Measurements from ENCODE around the gene MYO10. TPM values are rescaled to one million over a fixed set of nuclear protein-coding genes. Genes with fewer than 3 reads are reported as not detected.
"Not testable (repeated sequence)": the region's sequence is repeated elsewhere in the genome, so short reads cannot be mapped to it uniquely, and the experiment has no call there.

The MYO10 gene
- total RNA-seq = 21.2 TPM
- long read RNA-seq, partial matches to known transcripts = 24 of 31 reads
- long read RNA-seq, other reads (novel, unspliced or antisense) = 5 of 31 reads

- DNase-seq (ENCODE audit: low spot score) = peak; percentile 97
Measured at GRCh38 chr5:16936150-16936988, at the start of gene MYO10. MYO10 (minus strand) TSS chr5:16936288; CDS start chr5:16935808, 480 bp downstream.

DNA sequence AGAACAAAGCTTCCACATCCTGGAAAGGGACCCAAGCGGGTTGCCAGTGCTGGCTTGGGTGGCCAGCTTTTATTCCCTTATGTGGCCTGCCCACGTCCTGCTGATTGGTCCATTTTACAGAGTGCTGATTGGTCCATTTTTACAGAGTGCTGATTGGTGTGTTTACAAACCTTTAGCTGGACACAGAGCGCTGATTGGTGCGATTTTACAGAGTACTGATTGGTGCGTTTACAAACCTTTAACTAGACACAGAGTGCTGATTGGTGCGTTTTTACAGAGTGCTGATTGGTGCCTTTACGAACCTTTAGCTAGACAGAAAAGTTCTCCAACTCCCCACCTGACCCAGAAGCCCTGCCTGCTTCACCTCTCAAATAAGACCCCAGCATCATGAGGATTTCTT is 49.2 kb upstream of the MYO10 start:
- DNase-seq (ENCODE audit: low spot score) = not testable (repeated sequence)

DNA sequence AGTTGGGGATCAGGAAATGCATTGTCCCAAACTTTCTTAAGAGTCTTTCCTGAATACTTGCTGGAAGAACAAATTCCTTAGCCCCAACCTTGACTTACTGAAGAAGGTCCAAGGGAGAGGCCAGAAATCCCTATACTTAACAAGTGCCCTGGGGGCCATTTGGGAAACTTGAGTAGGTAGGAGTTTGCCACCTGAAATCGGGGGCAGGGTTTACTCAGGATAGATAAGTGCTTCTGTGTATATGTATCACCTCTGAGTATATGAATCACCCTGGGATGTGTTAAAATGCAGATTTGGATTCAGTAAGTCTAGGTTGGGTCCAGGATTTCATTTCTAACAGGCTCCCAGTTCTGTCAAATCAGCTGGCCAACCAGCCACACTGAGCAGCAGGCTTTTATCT is 47.9 kb upstream of the MYO10 start:
- peak; percentile 2 for DNase-seq (ENCODE audit: low spot score)

DNA sequence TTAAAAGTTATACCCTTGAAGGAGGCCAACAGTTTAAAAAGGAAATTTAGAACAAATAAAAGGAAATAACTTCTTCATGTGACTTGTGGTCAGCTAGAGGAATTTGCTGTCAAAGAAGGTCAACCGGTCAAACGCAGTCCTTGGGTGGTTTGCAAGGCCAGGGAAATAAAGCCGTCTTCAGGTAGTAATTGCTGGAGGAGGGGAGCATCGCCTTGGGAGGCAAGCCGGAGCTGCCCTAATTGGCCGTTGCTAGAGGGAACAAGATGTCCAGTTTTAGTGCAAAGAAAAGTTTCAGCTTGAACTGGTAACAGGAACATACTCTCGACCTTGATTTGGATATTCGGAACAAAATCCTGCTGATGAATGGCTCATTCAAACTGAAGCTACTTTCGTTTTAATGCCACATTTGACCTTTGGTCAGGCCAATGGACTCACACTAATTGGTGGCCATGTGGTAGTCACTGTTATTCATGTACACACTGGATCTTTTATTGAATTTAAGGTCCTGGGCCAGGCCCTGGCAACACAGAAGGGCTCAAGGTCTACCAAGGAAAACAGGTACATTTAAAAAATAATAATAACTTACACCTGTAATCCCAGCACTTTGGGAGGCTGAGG is 47.0 kb upstream of the MYO10 start:
- DNase-seq (ENCODE audit: low spot score) = peak; percentile 24

DNA sequence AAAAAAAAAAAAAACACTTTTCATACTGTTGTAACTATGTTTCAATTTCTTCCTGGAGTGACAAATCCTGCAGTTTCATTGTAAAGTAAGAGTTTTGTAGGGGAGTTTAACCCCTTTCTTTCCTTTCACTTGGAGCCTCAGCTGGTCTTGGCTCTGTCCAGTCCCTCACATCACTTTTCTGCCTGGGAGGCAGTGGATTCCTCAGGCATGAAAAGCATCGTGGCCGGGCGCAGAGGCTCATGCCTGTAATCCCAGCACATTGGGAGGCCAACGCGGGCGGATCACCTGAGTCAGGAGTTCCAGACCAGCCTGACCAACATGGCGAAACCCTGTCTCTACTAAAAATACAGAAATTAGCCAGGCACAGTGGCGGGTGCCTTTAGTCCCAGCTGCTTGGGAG is 45.6 kb upstream of the MYO10 start:
- peak; percentile 30 for DNase-seq (ENCODE audit: low spot score)

DNA sequence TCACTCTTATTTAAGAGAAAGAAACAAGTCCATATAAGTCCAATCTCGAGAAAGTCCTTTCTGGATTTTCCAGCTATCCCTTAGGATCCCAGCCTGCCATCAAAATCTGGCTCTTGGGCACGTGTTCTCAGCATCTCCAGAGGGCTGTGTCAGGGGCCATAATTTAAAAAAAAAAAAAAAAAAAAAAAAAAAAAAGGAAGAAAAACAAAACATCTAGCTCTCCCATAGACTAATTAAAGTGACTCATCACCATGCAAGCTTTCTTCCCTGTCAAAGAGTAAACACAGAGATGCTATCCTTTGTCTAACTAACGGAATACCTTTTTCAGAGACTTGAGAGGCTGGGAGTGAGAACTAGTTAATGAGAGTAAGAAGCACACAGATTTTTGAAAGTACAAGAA is 44.9 kb upstream of the MYO10 start:
- peak; percentile 1 for DNase-seq (ENCODE audit: low spot score)

DNA sequence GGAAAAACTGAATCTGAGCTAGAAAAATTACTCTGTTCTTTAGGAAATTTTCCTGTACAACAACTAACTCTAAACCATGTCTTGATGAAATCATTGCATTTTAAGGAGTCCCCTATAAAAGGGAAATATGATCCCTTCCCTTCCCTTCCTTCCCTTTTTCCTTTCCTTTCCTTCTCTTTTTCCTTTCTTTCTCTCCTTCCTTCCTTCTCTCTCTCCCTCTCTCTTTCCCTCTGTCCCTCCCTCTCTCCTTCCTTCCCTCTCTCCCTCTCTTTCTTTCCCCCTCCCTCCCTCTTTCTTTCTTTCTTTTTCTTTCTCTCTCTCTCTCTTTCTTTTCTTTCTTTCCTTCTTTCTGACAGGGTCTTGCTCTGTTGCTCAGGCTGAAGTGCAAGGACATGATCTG is 42.2 kb upstream of the MYO10 start:
- DNase-seq (ENCODE audit: low spot score) = no peak

DNA sequence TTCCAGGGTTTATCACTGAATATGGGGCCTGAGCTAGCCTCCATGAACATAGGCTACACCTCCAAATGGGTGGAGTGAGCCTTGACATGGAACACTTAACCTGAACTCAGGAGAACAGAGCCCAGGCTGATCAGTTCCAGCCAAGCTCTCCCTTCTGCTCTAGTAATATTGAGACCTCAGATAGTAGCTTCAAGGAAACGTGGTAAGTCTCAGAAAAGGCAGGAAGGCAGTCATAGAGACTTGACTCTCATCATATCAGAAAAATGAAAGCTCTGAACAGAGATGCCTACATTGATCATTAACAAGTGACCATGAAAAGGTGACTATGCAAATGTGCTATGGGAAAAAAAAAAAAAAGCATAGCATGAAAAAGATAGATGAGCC is 40.5 kb upstream of the MYO10 start:
- no peak for DNase-seq (ENCODE audit: low spot score)

DNA sequence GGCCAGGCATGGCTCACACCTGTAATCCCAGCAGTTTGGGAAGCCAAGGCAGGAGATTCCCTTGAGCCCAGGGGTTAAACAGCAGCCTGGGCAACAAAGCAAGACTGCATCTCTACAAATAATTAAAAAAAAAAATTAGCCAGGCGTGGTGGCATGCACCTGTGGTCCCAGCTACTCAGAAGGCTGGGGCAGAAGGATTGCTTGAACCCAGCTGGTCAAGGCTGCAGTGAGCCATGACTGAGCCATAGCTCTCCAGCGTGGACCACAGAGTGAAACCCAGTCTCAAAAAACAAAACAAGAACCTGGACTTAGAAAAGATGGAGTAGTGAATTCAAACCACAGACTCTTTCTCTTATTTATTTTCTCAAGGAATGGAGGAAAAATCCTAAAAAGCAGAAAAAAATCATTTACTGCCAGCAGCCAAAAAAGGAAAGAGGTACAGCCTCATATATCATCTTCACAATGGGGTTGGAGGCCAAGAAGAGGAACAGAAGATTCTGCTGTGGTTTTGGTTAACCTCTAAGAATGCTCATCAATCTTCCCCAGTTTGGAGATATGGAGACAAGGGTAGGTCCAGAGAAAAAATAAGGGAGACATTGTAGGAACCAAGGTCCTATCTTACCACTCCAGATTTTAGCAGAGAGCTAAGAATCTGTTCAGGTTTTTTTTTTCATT is 40.0 kb upstream of the MYO10 start:
- DNase-seq (ENCODE audit: low spot score) = peak; percentile 16

- no peak for DNase-seq (ENCODE audit: low spot score)
Measured at GRCh38 chr5:16974981-16975380, 38.9 kb upstream of the MYO10 start.

DNA sequence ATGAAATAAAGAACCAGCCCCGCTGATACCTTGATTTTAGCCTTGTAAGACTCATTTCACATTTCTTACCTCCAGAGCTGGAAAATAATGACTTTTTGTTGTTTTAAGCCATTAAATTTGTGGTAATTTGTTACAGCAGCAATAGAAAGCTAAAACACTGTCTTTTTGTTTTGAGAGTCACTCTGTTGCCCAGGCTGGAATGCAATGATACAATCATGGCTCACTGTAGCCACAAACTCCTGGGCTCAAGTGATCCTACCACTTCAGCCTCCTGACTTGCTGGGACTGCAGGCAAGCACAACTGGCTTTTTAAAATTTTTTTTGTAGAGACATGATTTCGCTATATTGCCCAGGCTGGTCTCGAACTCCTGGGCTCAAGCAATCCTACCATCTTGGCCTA is 34.7 kb upstream of the MYO10 start:
- no peak for DNase-seq (ENCODE audit: low spot score)

DNA sequence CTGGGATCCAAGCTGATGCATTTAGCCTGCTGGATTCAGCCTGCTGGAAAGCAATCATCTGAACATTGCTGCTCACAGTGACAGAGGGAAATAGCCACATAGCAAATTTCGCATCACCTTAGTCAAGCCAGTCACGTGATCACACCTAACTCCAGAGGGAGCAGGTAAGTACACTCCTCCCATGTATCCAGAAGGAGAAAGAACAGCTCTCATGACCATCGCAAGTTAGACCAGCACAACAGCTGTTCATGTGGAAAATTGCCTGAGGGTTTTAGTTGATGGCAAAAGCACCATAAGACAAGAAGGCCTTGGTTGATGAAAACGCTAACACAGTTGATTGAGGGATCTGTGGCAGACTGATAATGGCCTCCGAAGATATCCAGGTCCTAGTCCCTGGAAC is 34.2 kb upstream of the MYO10 start:
- no peak for DNase-seq (ENCODE audit: low spot score)

GRCh38 chr5:16965581-16965980 is 29.5 kb upstream of the MYO10 start:
- DNase-seq (ENCODE audit: low spot score) = no peak

- peak; percentile 51 for DNase-seq (ENCODE audit: low spot score)
Measured at GRCh38 chr5:16963821-16964220, 27.7 kb upstream of the MYO10 start.

- DNase-seq (ENCODE audit: low spot score) = no peak
Measured at GRCh38 chr5:16961131-16961530, 25.0 kb upstream of the MYO10 start.

DNA sequence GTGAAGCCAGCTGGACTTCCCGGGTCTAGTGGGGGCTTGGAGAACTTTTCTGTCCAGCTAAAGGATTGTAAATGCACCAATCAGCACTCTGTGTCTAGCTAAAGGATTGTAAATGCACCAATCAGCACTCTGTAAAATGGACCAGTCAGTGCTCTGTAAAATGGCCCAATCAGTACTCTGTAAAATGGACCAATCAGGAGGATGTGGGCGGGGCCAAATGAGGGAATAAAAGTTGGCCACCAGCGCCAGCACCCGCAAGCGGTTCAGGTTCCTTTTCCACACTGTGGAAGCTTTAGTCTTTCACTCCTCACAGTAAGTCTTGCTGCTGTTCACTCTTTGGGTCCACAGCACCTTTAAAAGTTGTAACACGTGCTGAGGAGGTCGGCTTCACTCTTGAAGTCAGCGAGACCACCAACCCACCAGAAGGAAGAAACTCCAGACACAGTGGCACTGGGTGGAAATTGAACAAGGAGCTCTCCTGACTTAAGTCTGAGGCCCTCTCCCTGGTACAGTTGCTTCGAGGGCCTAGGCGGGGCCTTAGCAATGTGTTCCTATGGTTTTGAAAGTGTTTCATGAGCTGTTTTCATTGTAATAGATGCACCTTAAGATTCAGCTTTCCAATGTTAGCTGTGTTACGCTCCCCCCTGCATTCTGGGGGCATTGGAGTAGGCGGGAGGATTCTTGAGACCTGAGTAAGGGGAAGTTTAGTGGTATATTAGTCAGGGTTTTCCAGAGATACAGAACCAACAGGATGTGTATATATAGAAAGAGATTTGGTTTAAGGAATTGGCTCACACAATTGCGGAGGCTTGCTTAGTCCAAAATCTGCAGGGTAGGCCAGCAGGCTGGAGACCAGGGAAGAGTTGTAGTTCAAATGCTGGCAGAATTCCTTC is 21.5 kb upstream of the MYO10 start:
- no peak for DNase-seq (ENCODE audit: low spot score)

- no peak for DNase-seq (ENCODE audit: low spot score)
Measured at GRCh38 chr5:16953729-16954128, 17.6 kb upstream of the MYO10 start.

DNA sequence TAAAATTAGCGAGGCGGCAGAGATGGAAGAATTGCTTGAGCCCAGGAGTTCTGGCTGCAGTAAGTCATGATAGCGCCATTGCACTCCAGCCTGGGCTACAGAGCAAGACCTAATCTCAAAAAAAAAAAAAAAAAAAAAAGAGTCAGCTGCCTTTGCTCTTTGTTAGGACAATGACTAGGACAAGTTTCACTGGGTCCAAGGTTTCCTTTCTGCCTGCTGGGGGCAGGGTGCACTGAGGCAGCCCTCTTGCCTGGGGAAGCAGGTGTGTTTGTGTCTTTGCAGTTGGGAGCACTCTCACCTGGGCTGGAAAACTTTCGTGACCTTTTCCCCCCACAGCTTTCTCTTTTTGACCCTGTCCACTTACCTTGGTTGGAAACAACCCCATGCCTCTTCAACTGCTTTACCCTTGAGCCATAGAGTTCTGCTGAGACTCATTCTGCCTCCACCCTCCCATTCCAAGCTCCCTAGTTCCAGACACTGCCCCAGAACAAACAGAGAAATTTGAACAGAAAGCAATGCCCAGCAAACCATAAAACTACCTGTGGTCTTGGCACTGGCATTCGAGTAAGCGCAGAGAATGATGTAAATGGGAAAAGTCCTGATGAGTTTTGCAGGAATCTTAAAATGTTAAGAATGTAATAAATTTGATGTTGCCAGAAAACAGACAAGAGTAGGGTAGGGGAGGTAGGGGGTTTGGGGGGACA is 17.0 kb upstream of the MYO10 start:
- DNase-seq (ENCODE audit: low spot score) = no peak

- no peak for DNase-seq (ENCODE audit: low spot score)
Measured at GRCh38 chr5:16946725-16947124, 10.6 kb upstream of the MYO10 start.

DNA sequence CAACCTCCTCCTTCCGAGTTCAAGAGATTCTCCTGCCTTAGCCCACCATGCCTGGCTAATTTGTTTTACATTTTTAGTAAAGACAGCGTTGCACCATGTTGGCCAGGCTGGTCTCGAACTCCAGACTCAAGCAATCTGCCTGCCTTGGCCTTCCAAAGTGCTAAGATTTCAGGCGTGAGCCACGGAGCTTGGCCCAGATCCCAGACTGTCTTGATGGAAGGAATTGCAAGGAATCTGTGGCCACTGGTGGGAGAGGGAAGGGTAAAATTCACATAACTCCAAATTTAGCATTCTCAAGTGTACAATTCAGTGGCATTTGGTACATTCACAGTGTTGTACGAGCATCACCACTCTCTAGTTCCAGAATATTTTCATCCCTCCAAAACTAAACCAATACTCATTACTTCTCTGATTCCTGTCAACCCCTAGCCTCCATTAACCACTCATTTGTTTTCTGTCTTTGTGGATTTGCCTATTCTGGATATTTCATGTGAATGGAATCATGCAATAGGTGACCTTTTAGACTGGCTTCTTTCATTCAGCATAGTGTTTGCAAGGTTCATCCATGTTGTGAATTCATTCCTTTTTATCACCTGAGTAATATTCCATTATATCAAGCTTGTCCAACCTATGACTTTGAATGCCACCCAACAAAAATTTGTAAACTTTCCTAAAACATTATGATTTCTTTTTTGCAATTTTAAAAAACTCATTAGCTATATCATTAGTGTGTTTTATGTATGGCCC is 8.9 kb upstream of the MYO10 start:
- no peak for DNase-seq (ENCODE audit: low spot score)
